ENCODE results near the gene TSTD1.

- TF ChIP-seq CREB1 (CRISPR knock-in tag; IDR thresholded peaks at IDR 0.05; ENCODE audit: low read depth) (no peak), EZH2 (IDR thresholded peaks at IDR 0.05; ENCODE audit: low read depth, unreplicated experiment) (no peak), POLR2AphosphoS5 (IDR thresholded peaks at IDR 0.05; ENCODE audit: low read depth) (no peak), JUNB (IDR thresholded peaks at IDR 0.05; ENCODE audit: unreplicated experiment) (no peak), EZH2phosphoT487 (IDR thresholded peaks at IDR 0.05; ENCODE audit: unreplicated experiment) (no peak), ETS1 (IDR thresholded peaks at IDR 0.05) (no peak), STAT1 (IDR thresholded peaks at IDR 0.05; ENCODE audit: unreplicated experiment) (no peak)
- TF ChIP-seq, protein P1, sequence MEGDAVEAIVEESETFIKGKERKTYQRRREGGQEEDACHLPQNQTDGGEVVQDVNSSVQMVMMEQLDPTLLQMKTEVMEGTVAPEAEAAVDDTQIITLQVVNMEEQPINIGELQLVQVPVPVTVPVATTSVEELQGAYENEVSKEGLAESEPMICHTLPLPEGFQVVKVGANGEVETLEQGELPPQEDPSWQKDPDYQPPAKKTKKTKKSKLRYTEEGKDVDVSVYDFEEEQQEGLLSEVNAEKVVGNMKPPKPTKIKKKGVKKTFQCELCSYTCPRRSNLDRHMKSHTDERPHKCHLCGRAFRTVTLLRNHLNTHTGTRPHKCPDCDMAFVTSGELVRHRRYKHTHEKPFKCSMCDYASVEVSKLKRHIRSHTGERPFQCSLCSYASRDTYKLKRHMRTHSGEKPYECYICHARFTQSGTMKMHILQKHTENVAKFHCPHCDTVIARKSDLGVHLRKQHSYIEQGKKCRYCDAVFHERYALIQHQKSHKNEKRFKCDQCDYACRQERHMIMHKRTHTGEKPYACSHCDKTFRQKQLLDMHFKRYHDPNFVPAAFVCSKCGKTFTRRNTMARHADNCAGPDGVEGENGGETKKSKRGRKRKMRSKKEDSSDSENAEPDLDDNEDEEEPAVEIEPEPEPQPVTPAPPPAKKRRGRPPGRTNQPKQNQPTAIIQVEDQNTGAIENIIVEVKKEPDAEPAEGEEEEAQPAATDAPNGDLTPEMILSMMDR (conservative IDR thresholded peaks at IDR 0.05; ENCODE audit: low read depth in 2 of 2), result no peak
- TF ChIP-seq, protein P2, sequence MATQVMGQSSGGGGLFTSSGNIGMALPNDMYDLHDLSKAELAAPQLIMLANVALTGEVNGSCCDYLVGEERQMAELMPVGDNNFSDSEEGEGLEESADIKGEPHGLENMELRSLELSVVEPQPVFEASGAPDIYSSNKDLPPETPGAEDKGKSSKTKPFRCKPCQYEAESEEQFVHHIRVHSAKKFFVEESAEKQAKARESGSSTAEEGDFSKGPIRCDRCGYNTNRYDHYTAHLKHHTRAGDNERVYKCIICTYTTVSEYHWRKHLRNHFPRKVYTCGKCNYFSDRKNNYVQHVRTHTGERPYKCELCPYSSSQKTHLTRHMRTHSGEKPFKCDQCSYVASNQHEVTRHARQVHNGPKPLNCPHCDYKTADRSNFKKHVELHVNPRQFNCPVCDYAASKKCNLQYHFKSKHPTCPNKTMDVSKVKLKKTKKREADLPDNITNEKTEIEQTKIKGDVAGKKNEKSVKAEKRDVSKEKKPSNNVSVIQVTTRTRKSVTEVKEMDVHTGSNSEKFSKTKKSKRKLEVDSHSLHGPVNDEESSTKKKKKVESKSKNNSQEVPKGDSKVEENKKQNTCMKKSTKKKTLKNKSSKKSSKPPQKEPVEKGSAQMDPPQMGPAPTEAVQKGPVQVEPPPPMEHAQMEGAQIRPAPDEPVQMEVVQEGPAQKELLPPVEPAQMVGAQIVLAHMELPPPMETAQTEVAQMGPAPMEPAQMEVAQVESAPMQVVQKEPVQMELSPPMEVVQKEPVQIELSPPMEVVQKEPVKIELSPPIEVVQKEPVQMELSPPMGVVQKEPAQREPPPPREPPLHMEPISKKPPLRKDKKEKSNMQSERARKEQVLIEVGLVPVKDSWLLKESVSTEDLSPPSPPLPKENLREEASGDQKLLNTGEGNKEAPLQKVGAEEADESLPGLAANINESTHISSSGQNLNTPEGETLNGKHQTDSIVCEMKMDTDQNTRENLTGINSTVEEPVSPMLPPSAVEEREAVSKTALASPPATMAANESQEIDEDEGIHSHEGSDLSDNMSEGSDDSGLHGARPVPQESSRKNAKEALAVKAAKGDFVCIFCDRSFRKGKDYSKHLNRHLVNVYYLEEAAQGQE (IDR thresholded peaks at IDR 0.05; ENCODE audit: unreplicated experiment), result no peak
These were observed 34.1 kb upstream of the TSTD1 start for GRCh38 chr1:161072751-161073449.
